ENCODE results near the gene TRAF3.

The TRAF3 gene

DNA sequence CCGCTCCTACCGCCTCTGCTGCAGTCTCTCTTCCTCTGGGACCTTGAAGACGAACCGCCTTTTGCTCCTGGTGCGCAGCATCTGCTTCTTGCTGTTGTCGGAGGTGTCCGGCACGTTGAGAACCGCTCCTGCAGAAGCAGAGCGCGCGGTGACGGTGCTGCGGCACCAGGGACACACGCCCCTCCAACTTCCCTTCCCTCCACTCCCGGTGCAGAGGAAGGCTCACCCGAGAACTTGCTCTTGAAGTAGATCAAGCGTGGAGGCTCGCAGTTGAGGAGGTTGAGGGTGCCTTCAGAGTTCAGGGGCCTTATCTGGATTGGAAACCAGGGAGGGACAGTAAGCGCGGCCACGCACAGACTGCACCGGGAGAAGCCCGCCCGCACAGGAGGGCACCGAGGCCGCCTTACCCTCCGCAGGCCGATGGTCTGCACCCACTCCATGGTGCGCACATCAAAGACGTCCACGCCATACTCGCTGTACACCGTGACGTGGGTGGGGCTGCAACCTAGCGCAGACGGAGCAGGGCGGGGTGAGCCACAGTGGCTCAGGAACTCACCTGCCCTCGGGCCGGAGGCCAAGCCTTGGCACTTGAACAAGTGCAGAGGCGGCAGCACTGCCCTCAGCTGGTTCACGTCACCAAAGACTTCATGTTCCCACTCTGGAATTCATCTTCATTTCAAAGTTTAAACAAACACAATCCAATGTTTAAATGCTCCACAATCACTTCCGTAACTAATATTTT is 162.7 kb downstream of the TRAF3 start:
- no peak for DNase-seq

DNA sequence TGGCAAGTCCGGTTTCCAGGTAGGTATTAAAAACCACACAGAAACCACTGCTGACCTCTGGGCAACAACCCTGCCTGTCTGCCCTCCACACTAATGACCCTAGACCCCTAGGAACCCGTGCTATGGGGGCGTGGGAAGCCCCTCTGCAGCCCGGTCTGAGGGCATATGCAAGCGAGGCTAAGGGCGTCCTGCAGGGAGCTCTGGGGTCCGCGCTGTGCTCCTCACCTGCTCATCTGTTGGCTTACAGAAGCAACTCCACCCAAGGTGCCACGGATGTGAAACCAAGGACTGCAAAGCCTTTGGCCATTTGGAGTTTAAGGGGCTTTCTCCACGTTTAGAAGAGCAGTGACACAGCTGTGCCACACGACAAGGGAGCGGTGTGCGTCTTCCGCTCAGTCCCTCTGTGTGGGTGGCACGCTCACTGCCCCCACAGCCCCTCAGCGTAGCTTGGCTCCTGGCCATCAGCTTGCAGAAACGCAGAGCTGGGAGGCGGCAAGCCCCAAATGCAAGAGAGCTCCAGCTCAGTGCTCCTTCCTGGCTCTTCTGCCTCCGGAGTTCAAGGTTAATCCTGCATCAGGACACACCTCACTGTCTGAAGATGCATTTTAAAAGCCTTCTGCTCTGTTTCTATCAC is 163.6 kb downstream of the TRAF3 start:
- no peak for DNase-seq

DNA sequence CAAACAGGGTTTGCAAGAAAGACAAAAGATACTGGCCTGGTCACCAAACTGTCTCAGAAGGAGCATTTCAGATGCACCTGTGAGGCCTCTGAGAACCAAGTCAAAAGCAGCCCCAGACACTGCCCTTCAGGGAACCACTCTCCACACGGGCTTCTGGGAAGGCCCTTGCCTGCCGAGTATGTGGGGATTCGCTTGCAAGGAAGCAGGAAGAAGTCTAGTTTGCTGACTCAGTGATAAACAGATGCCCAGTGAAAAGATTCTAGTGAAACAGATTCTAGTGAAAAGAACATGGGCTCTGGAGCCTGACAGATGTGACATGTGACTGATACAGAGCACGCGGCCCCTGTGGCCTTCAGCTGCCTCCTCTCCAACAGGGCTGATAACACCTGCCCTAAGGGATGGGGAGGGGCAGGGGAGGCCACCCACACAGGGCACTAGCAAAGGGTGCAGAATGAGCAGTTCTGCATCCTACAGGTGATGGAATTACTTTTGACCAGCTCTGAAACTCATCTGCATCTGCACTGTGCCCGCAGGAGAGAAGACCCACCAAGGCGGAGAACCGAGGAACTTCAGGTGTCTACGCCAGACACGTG is 164.3 kb downstream of the TRAF3 start:
- DNase-seq, result no peak

DNA sequence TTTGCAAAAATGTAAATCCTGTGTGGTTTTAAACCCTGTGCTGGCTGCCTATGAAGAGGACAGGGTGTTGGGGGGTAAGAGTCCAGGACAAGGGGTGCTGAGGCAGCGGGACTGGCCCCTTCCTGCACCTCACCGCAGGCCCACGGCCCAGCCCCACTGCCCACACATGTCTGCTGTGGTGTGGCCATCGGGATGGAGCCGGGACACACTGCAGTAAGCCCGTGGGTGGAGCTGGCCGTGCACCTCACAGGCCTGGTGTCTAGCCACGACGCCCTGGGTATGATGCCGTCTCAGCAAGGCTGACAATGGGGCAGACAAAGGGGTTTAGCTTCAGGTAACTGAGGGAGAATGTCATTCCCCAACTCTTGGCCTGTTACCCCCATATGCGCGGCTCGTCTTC is 164.8 kb downstream of the TRAF3 start:
- DNase-seq, result no peak

DNA sequence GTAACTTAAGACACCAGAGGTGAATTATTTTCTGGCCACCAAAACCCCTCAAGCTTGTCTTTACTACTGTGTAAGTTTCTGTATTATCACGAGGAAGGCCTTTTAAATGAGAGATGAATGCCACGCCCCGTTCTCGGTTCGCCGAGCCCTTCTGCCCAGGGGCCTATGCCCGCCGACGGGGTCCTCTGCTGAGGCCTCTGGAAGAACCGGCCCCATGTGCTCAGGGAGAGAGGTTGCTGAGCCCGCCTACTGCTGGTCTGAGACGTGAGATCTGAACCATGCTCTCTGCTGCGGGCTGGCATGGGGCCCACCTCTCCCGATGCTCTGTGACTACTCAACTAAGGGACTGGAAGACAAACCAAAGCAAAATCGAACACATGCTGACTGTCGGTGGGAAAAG is 166.2 kb downstream of the TRAF3 start:
- no peak for DNase-seq

DNA sequence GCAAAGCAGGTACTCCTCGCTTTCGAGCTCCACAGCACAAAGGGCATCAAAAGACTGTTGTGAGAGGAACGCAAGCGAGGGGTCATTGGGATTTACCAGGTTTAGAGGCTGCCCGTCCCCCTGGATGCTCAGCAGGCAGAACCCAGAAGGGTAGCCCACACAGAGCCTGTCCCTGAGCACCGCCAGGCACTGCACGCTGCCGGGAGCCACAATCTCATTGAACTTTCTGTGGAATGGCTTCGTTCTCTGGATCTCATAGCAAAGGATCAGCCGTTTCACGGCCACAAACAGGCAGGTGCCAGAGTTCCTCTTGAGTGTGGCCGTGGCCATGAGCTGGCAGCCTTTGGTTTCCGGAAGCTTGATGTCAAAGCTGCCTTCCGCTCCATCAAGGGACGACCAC is 166.7 kb downstream of the TRAF3 start:
- no peak for DNase-seq

DNA sequence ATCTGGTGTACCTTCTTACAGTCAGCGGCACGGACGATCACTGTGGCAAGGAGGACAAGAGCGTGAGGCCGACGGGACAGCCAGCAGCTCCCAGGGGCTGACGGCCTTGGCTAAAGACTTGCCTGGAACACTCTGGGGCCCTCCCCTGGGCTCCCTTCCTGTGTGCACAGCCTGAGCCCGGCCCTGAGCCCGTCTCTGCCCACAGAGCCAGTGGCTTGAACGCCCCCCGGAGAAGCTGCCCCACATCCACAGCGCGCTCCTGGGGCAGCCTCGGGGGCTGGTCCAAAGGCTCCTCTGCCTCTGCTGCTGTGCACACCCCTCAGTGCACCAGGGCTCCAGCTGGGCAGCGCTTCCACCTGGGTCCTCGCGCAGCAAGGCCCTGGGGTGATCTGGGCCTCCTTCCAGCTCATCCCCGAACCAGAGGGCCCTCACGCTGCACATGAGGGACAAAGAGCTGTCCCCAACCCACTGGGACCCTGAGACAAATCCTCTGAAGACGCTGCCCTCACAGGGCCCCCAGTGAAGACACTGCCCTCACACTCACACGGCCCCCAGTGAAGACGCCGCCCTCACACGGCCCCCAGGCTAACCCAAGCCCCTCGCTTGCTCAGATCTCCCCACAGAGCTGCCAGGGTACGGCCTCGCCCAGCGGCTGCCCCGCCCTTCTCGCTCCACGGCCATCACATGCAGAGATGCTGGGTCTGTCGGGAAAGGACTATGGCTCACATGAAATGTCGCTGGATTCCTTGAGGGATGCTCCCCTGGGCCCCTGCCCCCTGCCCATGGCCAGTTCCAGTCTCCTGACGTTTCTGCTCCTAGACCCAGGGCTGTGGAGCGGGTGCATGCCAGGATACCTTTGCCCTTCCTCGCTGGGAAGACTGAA is 167.4 kb downstream of the TRAF3 start:
- DNase-seq, result no peak

DNA sequence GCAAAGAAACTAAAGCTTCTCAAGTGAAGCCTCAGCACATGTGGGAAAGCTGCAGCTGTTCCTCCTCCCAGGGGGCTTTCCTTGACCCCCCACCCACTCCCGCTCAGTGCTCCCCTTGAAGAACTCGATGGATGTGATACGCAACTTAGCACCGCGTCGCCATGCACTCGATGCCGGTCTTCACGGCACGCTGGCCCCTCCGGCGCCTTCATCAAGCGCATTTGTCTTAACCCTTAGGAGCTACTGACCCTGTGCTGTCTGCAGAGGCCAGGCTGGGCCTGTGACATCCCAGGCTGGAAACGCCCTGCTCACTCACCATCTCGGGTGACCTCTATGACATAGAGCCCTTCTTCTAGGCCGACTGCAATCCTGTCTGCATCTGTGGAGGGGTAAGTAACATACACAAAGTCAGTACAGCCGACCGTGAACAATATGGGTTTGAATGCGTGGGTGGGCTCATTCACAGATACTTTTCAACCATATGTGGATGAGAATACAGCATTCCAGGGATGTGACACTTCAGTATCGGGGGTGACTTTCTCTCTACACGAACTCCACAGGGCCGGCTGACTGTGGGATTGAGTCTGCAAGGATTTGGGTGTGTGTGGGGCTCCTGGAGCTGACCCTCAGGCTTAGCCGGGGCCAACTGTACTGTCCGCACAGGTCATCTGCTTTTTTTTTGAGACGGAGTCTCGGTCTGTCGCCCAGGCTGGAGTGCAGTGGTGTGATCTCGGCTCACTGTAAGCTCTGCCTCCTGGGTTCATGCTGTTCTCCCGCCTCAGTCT is 168.3 kb downstream of the TRAF3 start:
- no peak for DNase-seq

DNA sequence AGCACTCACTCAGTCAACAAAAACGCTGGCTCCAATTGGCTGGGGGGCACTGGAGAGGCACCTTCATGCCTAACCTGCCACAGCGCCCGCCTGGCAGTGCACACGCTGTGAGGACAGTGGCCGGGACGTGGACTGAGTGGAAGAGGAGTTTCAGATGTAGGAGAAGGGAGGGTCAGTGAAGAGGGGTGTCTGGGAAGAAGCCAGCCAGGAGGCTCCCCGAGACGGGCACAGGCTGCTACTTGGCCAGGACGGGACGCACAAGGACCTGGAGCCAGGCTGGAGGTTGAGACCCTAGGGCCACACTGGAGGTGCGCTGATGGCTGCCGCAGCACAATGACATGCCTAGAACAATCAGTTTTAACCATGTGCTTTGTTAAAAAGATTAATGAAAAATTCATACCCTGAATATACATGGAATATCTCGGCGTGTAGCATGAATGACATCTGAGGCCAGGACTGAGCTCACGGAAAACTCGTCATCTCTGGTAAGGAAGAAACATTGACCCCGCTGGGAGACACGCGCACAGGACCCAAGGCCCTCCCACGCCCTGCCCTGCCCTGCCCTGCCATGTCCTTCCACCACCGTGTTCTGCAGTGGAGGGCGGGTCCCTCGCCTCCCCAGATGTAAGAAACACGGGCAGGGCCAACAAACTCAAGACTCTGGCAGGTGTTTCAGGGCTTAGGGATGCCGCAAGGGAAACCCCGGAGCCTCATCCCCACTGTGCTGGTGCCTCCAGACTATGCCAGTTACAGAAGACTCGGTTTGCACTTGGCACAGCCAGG is 170.3 kb downstream of the TRAF3 start:
- DNase-seq, result no peak

DNA sequence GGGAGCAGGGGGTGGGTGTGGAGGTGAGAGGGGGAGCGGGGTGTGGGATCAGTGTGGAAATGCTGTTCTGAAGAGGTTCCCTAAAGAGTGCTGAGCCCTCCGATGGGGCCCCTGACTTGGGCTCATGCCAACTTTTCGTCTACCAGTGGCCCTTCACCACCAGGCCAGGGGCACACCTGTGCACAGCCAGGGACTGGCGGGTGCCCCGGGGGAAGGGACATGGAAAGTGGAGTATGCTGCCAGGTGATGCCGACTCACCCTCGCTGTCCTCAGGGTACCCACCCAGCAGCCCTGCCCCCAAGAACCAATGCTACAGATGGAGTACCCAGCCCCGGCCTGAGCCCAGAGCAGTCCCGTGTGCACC is 171.4 kb downstream of the TRAF3 start:
- DNase-seq, result no peak

DNA sequence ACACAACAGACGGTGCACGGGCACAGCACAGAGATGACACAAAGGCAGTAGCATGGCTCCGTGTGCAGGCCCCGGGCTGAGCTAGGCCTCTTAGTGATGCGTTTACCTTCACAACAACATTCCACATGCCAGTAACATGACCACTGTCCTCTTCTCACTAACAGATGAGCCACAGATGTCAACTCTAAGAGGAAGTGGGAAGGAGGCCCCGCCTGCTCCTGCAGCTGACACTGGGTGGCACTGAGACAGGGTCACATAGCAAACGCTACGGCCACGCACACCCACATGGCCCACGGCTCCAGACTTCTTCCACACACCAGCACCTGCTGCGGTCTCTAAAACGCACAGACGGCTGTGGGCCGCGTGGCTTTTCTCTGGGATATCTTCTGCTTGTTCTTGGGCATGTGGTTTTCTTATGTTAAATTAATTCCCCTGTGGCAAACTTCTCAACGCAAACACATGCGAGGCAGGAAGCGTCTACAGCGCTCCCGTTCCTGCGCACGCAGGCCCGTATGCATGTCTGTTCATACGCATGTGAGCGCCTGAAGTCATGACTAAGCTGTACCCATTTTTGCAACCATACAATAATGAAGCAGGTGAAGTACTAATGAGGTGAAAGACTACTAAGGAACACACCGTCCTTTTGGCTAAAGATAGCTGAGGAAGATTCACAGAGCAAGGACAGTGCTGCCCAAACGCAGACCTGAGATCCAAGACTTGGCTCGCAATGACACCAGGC is 172.0 kb downstream of the TRAF3 start:
- peak; percentile 59 to 85 (median 72) for DNase-seq

DNA sequence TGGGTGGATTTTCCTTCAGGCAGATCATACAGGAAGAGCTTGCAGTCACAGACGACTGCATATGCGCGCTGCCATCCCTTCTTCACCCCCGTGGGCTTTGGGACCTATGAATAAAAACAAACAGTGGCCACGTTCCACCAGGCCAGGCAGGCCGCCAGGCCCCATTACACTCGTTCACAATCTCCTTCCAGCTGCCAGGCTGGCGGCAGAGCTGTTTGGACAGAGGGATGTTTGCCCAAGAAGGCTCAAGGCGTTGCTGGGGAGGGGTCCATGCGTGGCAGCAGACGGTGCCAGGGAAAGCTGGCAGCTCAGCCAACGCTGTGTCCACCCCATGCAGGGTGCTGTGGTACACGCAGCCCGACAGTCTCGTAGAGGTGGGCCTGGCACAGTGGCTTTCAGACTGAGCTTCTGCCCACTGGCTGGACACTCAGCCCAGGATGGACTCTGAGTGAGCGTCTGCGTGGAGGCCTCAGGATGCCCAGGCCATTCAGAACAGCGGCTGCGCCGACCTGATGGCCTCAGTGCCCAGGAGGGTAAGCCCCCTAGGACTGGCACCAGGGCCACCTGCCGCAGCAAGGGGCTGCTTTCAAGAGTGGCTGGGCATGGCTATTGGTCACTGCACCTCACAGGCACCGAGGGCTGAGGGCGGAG is 172.7 kb downstream of the TRAF3 start:
- no peak for DNase-seq

DNA sequence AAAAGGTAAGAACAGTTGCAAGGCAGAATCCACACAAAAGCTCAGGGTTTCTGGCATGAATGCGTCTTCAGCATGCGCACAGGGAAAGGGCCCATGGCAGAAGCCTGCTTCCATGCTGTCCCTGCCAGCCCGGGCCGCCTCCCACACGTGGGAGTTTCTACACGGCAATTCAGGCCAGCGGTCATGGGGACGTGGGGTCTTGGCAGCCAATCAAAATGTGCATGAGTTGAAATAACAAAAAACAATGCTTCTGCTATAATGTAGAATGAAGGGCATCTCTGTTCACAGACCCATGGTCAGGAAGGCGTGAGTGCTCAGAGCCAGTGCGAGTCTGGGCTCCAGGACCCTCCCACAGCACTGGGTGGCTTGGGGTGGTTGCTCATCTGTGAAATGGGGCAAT is 173.8 kb downstream of the TRAF3 start:
- DNase-seq, result no peak

DNA sequence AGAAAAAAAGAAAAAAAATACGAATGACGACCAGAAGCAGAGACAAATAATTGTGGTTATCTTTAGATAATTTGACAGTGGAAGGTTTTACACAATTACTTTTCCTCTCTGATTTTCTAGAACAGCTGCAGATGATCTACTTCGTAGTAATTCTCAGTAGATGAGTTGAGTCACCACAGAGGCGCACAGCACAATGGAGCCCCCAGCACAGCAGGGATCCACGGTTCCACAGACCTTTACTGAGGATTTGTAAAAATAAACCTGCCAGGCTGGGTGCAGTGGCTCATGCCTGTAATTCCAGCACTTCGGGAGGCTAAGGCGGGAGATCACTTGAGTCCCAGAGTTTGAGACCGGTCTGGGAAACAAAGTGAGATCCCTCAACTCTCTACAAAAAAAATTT is 174.6 kb downstream of the TRAF3 start:
- no peak for DNase-seq

DNA sequence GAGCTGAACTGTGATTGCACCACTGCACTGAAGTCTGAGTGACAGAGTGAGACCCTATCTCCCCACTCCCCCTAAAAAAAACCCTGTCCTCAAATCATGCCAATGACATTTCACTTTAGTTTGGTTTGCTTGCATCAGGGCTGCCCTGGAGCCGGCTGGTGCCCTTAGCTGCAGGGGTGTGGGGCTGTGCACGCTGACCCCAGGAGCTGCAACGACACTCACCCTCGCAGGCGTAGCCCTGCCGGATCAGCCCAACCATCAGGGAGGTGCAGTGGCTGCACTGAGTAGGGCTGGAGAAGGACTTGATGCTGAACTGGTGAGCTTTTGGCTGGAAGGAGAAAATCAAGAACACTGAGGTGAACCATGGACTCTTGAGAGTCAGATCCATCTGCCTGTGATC is 175.0 kb downstream of the TRAF3 start:
- no peak for DNase-seq

DNA sequence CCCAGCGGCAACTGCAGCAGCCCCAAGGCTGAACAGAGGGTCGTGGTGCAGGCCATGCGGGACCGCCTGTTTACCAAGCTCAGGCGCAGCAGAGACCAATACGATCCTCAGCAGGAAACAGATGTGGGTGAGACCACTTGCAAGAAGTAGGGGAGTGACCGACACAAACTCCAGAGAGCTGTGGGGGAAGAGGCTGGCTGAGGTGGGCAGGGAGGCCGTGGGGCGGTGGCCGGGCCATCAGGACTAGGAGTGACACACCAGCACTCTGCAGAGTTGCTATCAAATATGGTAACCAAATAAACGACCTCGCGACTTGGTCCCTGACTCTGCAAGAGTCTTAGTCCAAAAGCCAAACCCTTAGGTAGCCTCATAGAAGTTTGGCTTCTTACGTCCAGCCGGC is 175.9 kb downstream of the TRAF3 start:
- no peak for DNase-seq

DNA sequence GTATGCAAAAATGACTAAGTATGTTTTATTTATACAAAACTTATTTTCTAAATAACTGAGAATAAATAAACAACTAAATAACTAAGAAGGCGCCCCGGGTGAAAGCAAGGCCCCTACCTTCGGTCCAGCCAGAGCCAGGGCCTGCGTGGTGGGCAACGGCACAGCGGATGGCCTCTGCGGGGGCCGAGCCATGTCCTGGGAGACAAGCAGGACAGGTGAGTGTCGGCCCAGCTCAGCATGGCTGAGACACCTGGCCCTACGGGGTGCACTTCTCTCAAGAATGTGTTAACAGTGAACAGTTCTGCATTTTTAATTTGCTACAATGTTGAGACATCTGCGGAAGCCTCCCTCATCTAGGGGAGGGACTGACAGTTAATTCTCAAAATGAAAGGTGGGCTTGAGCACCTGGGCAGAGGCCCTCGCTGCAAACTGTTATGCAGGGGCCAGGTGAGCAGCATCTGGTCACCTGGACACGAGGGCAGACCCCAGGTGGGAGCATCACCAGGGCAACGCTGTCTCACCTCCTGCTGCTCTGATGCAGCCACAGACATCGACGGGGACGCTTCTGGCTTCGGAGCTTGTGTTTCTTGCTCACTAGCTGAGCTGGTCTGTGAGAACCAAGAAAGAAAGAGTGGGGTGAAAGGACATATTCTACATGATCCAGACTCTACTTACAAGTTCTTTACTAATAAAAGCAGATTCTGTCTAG is 177.0 kb downstream of the TRAF3 start:
- no peak for DNase-seq

DNA sequence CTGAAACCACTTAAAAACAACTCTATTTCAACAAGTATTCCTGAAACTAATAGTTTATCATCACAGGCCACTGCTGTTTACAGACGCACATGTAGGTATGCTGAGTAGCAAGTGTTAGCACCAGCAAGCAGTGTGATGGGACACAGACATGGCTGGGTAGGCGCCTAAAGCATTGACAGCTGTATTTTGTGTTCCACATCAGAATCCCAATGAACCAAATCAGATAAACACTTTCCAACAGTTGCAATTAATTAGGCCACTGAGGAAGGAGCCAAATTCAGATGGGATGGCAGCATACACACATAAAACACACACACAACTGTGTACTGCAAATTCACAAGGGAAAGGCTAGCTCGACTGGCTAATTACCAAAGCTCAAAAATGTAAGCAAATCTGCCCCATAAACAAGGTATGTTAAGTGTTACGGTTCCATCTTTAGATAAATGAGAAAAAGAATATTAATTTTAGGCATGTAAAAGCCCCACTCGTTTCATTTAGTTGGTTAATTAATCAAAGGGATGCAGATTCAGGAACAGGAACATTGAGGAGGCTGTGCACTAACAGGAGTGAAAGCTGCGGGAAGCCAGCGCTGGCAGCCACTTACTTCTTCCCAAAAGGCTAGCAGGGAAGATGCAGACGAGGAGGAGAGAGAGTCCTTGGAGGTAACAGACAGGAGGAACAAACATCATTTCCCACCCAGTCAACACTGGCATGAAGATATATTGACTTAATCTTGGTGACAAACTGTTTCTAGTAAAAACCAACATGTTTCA is 178.6 kb downstream of the TRAF3 start:
- DNase-seq, result no peak

DNA sequence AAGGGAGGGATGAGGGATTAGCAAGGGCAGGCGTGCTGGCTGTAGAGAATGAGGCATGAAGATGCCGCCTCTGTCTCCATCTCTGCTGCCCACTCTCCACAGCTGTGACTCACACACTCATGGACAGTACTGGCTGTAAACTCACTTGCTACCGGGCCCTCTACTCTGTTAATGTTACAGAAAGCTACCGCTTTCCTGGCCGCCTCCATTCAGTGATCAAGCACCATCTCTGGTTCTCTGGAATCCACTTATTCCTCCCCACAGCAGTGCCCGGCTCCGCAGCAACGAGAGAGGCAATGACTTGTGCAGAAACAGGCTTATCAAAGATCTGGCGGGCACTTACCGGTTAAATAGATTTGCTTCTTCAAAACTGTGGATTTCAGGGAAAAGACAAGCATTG is 180.0 kb downstream of the TRAF3 start:
- DNase-seq, result peak in 2 of 4 experiments; percentile 16 to 19

Measured in suppressor macrophage (primary cell).